ENCODE data around the gene FGD3.

Gene FGD3

GRCh38 chr9:93077367-93077766, 130.0 kb downstream of the FGD3 start:
- no peak for DNase-seq (ENCODE audit: low read depth)

GRCh38 chr9:93077811-93078210, 130.5 kb downstream of the FGD3 start:
- DNase-seq (ENCODE audit: low read depth), result no peak

GRCh38 chr9:93079371-93079770, 132.0 kb downstream of the FGD3 start:
- no peak for DNase-seq (ENCODE audit: low read depth)

GRCh38 chr9:93080406-93080805, 133.1 kb downstream of the FGD3 start:
- no peak for DNase-seq (ENCODE audit: low read depth)

- DNase-seq (ENCODE audit: low read depth), result no peak
Observed at GRCh38 chr9:93081081-93081529, 133.8 kb downstream of the FGD3 start.

GRCh38 chr9:93081931-93082330, 134.6 kb downstream of the FGD3 start:
- no peak for DNase-seq (ENCODE audit: low read depth)

GRCh38 chr9:93082841-93083411, 135.6 kb downstream of the FGD3 start:
- DNase-seq (ENCODE audit: low read depth), result no peak

- no peak for DNase-seq (ENCODE audit: low read depth)
Observed at GRCh38 chr9:93083592-93084470, 136.5 kb downstream of the FGD3 start.

GRCh38 chr9:93084471-93084881, 137.2 kb downstream of the FGD3 start:
- no peak for DNase-seq (ENCODE audit: low read depth)

GRCh38 chr9:93085676-93086075, 138.4 kb downstream of the FGD3 start:
- DNase-seq (ENCODE audit: low read depth), result no peak
